Globus pallidus (tissue), 1 donor: ENCODE results near the gene CGREF1.

Experiments used
- DNase-seq: peaks from one replicate; pipeline ENCODE4 v3.0.0-alpha.2; 2015; ENCODE audit warnings: low spot score

Gene CGREF1

DNA sequence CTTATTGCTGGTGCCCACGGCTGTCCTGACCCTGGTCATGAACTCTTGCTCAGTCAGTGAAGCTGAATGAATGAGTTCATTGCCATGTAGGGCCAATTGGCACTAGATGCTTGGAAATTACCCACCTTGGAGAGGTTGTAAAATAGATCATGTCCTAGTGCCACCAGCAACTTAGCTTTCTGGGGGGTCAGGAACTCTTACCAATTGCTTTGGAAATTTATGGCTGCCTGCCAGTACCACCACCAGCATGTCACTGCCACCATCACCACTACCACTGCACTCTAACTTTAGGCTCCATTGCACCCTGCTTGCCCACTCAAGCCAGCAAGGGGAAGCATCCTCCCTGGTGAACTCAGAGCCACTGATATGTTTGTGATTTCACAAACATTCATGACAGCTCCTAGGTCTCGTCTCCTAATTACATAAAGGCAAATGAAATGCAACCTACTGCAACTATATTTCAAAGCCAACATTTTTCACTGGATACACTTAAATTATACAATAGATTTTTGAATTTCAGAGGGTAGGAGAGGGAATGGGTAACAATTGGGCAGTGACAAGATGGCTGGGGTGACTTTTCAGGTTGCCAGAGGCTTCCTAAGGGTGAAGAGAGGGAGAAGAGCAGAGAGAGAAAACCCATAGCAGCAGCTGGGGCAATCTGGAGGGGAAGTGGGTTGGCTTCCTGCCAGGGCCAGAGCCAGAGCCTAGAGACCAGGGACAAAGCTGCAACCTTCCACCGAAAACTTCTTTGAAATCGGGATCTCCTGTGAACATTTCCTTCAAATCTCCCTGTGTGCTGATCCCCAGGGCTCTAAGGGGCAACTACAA lies 44.0 kb downstream of the CGREF1 start:
- DNase-seq: no peak

DNA sequence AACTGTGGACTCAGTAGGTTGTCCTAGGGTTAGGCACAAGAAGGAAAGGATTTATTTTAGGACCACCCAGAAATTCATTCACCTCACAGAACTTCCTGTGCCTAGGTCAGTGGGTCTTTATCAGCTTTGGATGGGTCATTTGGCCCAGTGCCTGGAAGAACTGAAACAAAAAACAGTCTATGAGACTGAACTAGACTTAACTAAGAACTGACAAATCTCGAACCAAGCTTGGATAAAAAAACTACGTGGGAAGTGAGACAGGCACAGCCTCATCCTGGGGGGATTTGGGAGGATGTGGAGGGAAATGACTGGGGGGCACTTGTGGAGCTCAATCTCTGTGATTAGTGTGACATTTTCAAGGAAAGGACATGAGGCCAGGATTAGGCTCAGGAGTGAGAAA lies 45.1 kb downstream of the CGREF1 start:
- no peak for DNase-seq

- DNase-seq: no peak
Measured at GRCh38 chr2:27072920-27073319, 46.0 kb downstream of the CGREF1 start.

GRCh38 chr2:27071990-27072830 lies 46.7 kb downstream of the CGREF1 start:
- no peak for DNase-seq

- peak; percentile 95 for DNase-seq
Measured at GRCh38 chr2:27071277-27071989, 47.5 kb downstream of the CGREF1 start, which contains the start of gene OST4. Gene OST4 (minus strand): TSS chr2:27071654.

DNA sequence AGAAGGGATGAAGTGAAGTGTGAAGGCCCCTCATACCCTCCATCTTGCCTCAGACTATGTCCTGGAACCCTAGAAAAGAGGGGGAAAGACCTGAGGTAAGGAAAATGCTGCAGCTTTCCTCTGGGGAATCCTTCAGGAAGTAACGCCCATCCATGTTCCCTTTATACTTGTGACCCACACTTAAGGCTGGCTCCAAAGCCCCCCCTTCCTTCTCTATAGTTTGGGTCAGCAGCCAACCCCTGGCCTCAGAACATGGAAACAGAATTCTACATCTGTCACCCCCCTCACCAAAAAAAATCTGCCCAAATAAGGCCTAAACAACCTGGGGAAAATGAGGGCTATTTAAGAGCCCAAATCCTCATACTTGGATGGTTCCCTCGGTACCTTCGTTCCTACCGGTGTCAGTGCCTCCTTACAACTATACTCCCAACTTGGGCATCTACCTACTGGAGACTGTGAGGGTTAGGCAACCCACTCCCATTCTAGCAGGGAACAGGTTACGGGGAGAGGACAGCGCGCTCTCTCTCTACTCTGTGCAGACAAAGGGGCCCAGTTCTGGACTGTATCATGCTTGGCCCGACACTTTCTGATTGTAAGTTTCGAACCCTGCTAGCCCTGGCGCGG lies 48.2 kb downstream of the CGREF1 start:
- no peak for DNase-seq

DNA sequence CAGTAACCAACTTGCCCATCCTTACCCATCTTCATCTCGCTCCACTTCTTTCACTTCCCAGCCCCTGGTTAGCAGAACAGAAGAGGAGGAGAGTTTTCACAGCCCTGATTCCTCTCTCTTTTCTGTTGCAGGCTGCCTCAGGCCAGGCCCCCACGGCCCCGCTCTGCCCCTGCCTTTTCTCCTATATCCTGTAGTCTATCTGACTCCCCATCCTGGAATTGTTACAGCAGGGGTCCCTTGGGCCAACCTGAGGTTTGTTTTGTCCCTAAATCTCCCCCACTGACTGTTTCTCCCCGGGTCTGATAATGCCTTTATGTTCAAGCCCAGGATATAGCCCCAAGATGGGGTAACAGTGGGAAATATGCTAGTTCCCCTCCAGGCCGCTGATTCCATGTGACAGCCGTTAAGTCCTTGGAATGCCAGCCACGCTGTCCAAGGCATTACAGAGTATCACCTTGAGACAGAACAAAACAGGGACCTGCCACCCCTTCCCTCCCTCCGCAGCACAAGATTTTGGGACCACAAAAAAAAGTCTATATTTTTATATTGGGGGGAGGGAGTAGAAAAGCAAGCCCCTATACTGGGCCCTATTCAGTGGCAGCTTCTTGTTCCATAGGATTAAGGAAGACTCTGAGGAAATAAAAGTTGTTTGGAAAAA lies 48.8 kb downstream of the CGREF1 start:
- DNase-seq: no peak

DNA sequence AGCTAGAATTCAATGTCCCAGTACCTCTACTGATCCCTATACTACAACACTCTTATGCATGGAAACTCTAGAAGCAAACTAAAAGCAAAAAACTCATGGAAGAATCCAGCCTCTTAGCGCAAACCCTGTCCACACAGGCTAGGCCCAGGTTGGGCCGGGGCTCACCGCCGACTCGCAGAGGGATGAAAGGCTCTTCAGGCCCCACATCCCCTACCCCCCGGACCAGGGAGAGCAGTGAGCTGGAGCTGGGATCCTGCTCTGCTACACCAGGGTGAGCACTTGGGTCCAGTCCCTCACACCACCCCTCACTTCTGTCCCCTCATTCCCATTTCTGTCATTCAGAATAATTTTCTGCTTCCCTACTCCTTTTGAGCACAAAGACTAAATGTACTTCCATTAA lies 49.5 kb downstream of the CGREF1 start:
- DNase-seq: no peak

- DNase-seq: no peak
Measured at GRCh38 chr2:27067385-27067784, 51.5 kb downstream of the CGREF1 start.

DNA sequence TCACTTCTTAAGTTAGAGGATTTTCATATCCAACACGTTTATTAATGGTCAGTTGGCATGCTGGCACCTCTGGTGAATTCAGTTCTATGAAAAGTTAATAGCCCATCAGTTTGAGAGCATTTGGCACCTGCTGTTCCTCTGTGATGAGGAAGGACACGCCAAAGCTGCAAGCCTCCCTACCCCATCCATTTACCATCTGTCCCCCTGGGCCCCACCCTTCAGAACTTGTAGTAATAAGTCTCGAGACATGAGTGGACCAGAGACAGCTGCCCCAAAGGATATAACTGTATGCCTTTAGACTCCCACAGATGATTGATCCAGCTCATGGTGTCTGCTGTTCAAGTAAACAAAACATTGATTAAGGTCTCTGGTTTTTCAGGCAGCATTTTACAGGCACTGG lies 53.8 kb downstream of the CGREF1 start:
- no peak for DNase-seq

DNA sequence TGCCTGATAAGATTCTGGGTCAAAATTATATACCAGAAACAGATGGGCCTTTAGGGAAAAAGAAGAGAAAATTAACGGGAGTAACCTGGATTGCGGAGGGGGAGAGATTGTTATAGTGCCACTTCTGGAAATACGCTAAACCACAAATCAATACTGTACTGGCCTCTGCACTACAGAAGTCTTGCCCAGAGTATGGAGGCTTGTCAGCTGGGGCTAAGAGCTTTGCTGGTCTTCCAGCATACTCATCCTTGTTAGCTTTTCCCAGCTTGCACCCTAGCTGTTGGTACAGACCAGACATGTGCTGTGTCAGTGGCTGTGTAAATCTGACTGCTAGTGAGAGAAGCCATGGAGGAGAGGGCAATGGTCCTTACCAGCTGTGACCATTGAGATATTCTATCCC lies 58.6 kb downstream of the CGREF1 start:
- no peak for DNase-seq

DNA sequence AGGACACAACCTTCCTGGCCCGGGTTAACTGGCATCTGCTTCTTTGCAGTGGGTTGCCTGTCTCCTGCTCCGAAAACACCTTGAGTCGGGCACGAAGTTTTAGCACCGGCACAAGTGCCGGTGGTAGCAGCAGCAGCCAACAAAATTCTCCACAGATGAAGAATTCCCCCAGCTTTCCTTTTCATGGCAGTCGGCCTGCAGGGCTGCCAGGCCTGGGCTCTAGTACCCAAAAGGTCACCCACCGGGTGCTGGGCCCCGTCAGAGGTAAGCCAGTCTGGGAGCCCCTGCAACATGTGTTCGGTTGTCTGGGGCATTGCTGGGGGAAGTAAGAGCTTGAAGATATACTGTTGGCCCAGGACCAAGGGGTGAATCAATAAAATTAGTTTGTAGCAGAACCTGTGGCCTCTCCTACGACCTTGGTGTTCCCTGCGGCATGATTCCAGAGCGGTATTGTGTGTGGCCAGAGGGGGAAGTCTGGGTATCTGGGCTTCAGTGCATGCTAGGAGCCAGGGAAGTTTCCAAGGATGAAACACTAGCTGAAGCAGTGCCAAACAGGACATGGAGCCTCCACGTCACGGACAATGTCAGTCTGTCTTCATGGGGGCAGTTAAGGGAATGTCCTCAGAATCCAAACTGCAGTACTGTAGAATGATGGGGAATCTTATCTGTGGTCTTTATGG lies 59.6 kb downstream of the CGREF1 start:
- no peak for DNase-seq

GRCh38 chr2:27058210-27058609 lies 60.7 kb downstream of the CGREF1 start:
- DNase-seq: no peak

DNA sequence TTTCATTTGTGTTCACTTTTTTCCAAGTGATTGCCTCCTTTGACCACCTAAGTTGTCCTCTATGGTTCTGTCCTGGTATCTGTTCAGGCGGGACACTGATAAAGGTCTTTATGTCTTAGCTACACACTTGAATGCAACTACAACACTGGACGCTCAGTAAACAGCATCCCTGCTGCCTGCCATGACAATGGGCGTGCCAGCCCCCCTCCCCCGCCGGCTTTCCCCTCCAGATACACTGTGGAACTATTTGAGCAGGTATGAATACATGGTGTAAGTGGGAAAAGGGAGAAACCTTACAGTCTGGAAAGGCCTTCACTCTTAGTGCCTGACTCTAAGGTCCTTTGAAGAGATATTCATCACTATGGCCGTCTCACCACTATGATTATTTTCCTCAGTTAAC lies 61.7 kb downstream of the CGREF1 start:
- no peak for DNase-seq

- DNase-seq: no peak
Measured at GRCh38 chr2:27054721-27055120, 64.2 kb downstream of the CGREF1 start.

DNA sequence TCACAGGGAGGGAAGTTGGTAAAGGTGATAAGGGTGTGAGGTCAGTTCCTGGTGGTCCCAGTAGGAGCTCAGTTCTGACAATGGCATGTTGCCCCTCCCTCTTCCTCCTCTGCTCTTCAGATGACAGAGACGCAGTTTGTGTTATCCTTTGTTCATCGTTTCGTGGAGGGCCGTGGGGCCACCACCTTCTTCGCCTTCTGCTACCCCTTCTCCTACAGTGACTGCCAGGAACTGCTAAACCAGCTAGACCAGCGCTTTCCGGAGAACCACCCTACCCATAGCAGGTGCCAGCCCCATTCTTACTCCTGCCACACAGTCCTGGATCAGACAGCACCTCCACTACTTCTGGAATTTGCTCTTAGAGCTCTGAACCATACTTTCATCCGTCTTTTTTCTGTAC lies 65.2 kb downstream of the CGREF1 start:
- no peak for DNase-seq

- DNase-seq: no peak
Measured at GRCh38 chr2:27053321-27053720, 65.6 kb downstream of the CGREF1 start.

- no peak for DNase-seq
Measured at GRCh38 chr2:27051902-27052645, 66.9 kb downstream of the CGREF1 start.

DNA sequence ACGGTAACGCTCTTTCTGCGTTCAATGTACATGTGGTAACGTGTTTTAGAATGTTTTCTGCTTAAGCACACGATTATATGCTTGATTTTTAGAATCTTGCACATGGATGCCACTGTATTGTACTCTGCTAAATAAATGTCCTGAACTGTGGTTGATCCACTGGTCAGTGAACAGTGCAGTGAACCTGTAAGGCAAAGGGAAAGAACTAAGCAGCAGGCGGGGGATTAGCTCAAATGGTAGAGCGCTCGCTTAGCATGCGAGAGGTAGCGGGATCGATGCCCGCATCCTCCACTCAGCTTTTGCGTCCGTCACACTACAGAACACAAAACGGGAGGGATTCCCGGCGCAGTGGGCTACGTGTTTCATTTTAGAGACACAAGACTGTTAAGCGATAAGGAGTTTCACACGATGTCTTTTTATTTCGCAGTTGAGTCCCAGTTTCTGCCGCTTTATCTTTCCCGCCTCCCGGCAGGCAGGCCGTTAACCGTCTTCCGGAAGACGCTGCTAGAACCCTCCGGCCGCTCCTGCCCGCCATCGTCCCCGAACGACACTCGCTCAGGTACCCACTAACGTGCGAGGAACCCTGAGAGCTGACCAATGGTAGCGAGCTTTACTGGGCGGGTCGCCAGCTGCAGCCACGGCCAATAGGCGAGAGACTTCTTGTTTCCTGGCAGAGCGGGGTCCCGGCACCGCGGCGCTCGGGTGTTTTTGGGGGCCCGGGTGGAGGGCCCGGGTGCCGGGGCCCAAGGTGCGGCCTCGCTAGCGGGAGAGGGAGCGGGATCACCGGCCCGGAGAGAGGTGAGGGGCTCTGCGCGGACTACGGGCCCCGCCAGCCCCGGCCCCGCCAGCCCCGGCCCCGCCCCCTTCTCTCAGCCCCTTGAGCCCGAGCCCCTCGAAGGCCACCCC lies 67.7 kb downstream of the CGREF1 start, which contains the start of gene AGBL5:
Gene AGBL5 (plus strand): TSS at position 673 of the 906 bp plus-strand sequence. CDS start 1,291 bp downstream, outside the sequence.
- DNase-seq: peak; percentile 89
